ENCODE results near the gene REG4.
A peak's percentile ranks its signal among the peaks of the same experiment; 100 is the strongest.
"Not testable (repeated sequence)": the region's sequence is repeated elsewhere in the genome, so short reads cannot be mapped to it uniquely, and the experiment has no call there.

The REG4 gene

GRCh38 chr1:119811387-119811786 lies at the start of gene REG4:
REG4 (minus strand) TSS chr1:119811460; CDS start chr1:119808769, 2,691 bp downstream.
- no peak for DNase-seq (ENCODE audit: insufficient read length, low spot score)
- FAIRE-seq: no peak
- TF ChIP-seq POLR2A (IDR thresholded peaks at IDR 0.05; ENCODE audit: low read depth, low read length): no peak

GRCh38 chr1:119859647-119860046 lies 48.4 kb upstream of the REG4 start:
- DNase-seq (ENCODE audit: insufficient read length, low spot score) (peak; percentile 45), FAIRE-seq (peak; percentile 96)
- no peak for TF ChIP-seq POLR2A (IDR thresholded peaks at IDR 0.05; ENCODE audit: low read depth, low read length)

GRCh38 chr1:119858556-119859214 lies 47.4 kb upstream of the REG4 start:
- not testable (repeated sequence) for FAIRE-seq; DNase-seq (ENCODE audit: insufficient read length, low spot score)

- DNase-seq (ENCODE audit: insufficient read length, low spot score) (no peak), FAIRE-seq (no peak)
- TF ChIP-seq POLR2A (IDR thresholded peaks at IDR 0.05; ENCODE audit: low read depth, low read length): no peak
Measured at GRCh38 chr1:119858126-119858525, 46.9 kb upstream of the REG4 start.

- DNase-seq (ENCODE audit: insufficient read length, low spot score) (no peak), FAIRE-seq (no peak)
- TF ChIP-seq POLR2A (IDR thresholded peaks at IDR 0.05; ENCODE audit: low read depth, low read length): no peak
Measured at GRCh38 chr1:119853155-119853554, 41.9 kb upstream of the REG4 start.

GRCh38 chr1:119844206-119844605 lies 32.9 kb upstream of the REG4 start:
- not testable (repeated sequence) for DNase-seq (ENCODE audit: insufficient read length, low spot score); FAIRE-seq

GRCh38 chr1:119841306-119841705 lies 30.0 kb upstream of the REG4 start:
- DNase-seq (ENCODE audit: insufficient read length, low spot score): no peak
- no peak for TF ChIP-seq POLR2A (IDR thresholded peaks at IDR 0.05; ENCODE audit: low read depth, low read length)
- FAIRE-seq: no peak

- FAIRE-seq (no peak), DNase-seq (ENCODE audit: insufficient read length, low spot score) (no peak)
- TF ChIP-seq POLR2A (IDR thresholded peaks at IDR 0.05; ENCODE audit: low read depth, low read length): no peak
Measured at GRCh38 chr1:119840745-119841144, 29.5 kb upstream of the REG4 start.

- no peak for TF ChIP-seq POLR2A (IDR thresholded peaks at IDR 0.05; ENCODE audit: low read depth, low read length)
- FAIRE-seq (no peak), DNase-seq (ENCODE audit: insufficient read length, low spot score) (no peak)
Measured at GRCh38 chr1:119838236-119838635, 27.0 kb upstream of the REG4 start.

GRCh38 chr1:119834990-119835389 lies 23.7 kb upstream of the REG4 start:
- no peak for DNase-seq (ENCODE audit: insufficient read length, low spot score)
- no peak for FAIRE-seq
- no peak for TF ChIP-seq POLR2A (IDR thresholded peaks at IDR 0.05; ENCODE audit: low read depth, low read length)

- DNase-seq (ENCODE audit: insufficient read length, low spot score) (no peak), FAIRE-seq (no peak)
- no peak for TF ChIP-seq POLR2A (IDR thresholded peaks at IDR 0.05; ENCODE audit: low read depth, low read length)
Measured at GRCh38 chr1:119831027-119831426, 19.8 kb upstream of the REG4 start.

GRCh38 chr1:119829625-119830024 lies 18.4 kb upstream of the REG4 start:
- no peak for DNase-seq (ENCODE audit: insufficient read length, low spot score)
- no peak for FAIRE-seq
- no peak for TF ChIP-seq POLR2A (IDR thresholded peaks at IDR 0.05; ENCODE audit: low read depth, low read length)

- not testable (repeated sequence) for FAIRE-seq; DNase-seq (ENCODE audit: insufficient read length, low spot score)
Measured at GRCh38 chr1:119829006-119829405, 17.7 kb upstream of the REG4 start.

- DNase-seq (ENCODE audit: insufficient read length, low spot score): no peak
- TF ChIP-seq POLR2A (IDR thresholded peaks at IDR 0.05; ENCODE audit: low read depth, low read length): no peak
- no peak for FAIRE-seq
Measured at GRCh38 chr1:119828266-119828665, 17.0 kb upstream of the REG4 start.

- no peak for TF ChIP-seq POLR2A (IDR thresholded peaks at IDR 0.05; ENCODE audit: low read depth, low read length)
- no peak for FAIRE-seq
- peak; percentile 16 for DNase-seq (ENCODE audit: insufficient read length, low spot score)
Measured at GRCh38 chr1:119827010-119827409, 15.8 kb upstream of the REG4 start.

GRCh38 chr1:119822406-119822805 lies 11.1 kb upstream of the REG4 start:
- no peak for FAIRE-seq
- no peak for DNase-seq (ENCODE audit: insufficient read length, low spot score)
- TF ChIP-seq POLR2A (IDR thresholded peaks at IDR 0.05; ENCODE audit: low read depth, low read length): no peak
